Keratinocyte (primary cell): ENCODE results near the gene DNM1.

Experiments
- CTCF ChIP-seq, 3 experiments: IDR thresholded peaks in 1 of 3; conservative IDR thresholded peaks in 1 of 3; optimal IDR thresholded peaks in 1 of 3; 2 replicates in 2 of 3; 3 replicates in 1 of 3; pipeline versions ENCODE3 to v1.5.1; 2011; ENCODE audit warnings: low read length in 3 of 3, mild to moderate bottlenecking in 3 of 3, moderate library complexity in 2 of 3, control low read depth in 1 of 3, inconsistent platforms in 1 of 3; ENCODE audit not compliant: insufficient read depth in 2 of 3; ENCODE audit errors: extremely low read depth in 1 of 3
- EZH2 ChIP-seq: IDR thresholded peaks from one replicate; pipeline ENCODE4 v1.6.1; 2012; ENCODE audit warnings: inconsistent platforms, mild to moderate bottlenecking, low read length, moderate library complexity

DNA sequence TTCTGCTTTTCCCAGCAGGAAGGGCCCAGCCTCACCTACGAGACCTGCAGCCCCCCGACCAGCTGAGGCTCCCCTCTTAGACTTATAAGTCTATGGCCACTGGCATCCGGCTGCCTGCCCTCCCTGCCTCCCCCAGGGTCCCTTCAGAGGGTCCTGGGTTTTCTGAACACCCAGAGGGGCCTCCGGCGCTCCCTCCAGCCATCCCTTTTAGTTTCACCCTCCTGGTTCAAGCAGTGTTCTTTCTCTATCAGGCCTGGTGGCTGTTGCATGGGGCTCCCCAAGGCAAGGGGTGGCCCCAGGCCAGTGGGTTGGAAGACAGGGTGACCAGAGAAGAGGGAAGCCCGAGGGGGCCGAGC lies 50.8 kb downstream of the DNM1 start:
- no peak for TF ChIP-seq CTCF (optimal IDR thresholded peaks at IDR 0.05 in 1 of 3, IDR thresholded peaks at IDR 0.05 in 1 of 3, conservative IDR thresholded peaks at IDR 0.05 in 1 of 3; ENCODE audit: extremely low read depth in 1 of 3, insufficient read depth in 2 of 3, low read length in 3 of 3)
- TF ChIP-seq EZH2: no peak
